Measurements from ENCODE around the gene ATXN1. TPM values are rescaled to one million over a fixed set of nuclear protein-coding genes. Genes with fewer than 3 reads are reported as not detected.
"Not testable (repeated sequence)": the region's sequence is repeated elsewhere in the genome, so short reads cannot be mapped to it uniquely, and the experiment has no call there.

Gene ATXN1
- total RNA-seq, 1 donor from 2014 or later: 9.1 TPM

DNA sequence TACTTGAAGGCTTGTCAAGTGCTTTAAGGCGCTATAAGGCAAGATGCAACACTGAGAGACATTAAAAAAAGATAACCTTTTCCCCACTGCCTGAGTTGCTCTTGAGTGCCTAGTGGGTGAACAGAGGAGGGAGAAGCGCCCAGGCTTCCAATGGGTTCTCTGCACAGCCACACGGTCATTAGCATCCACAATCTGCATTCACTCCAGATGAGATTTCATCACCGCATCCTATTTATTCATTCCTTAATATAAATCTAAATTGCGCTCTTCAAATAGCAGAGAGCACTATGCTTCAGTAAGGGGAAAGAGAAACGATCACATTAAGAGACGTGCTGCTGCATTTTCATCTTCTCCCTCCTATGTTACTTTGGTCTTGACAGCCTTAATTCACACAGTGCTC, 219.2 kb downstream of the ATXN1 start:
- no peak for DNase-seq (ENCODE audit: low read depth in 2 of 2)

GRCh38 chr6:16540804-16541752, 220.2 kb downstream of the ATXN1 start:
- no peak for DNase-seq (ENCODE audit: low read depth in 2 of 2)

GRCh38 chr6:16540383-16540782, 220.9 kb downstream of the ATXN1 start:
- not testable (repeated sequence) for DNase-seq (ENCODE audit: low read depth in 2 of 2)

DNA sequence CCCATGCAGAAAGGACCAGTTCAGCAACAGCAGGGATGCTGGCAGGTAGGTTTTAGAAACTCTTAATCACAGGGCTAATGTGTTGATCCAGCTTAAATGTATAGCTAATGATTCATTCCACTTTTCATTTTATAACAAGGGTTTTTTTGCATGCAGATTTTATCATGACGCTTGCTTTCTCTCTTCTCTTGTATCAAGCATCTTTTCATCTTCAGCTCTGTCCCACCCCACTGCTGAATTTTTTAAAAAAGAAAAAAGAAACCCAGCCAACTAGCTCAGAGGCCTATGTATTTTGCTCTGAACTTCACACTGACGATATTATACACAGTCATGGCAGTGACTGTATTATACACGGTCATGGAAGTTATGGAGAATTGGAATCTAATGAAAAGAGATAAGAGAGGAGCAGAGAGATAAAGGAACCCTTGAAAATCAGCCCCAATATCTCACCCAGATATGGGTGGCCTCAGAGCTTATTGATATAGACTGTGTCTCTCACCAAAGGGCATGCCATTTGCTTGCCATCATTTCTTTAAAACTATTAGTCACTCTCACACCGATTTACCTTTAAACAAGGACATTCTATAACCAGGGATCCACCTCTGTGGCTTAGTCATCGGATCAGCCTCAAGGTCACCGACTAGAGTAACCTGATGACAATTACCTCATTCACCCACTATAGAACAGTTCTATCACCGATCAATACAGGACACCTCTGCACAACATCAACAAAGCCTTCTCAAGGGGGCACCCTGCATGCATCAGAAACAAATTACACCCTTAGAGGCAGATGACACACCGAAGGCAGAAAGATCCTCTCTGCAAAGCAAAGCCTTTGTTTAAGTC, 222.0 kb downstream of the ATXN1 start:
- no peak for DNase-seq (ENCODE audit: low read depth in 2 of 2)

GRCh38 chr6:16535564-16535963, 225.7 kb downstream of the ATXN1 start:
- DNase-seq (ENCODE audit: low read depth in 2 of 2): no peak

GRCh38 chr6:16533721-16534136, 227.5 kb downstream of the ATXN1 start:
- DNase-seq (ENCODE audit: low read depth in 2 of 2): no peak

DNA sequence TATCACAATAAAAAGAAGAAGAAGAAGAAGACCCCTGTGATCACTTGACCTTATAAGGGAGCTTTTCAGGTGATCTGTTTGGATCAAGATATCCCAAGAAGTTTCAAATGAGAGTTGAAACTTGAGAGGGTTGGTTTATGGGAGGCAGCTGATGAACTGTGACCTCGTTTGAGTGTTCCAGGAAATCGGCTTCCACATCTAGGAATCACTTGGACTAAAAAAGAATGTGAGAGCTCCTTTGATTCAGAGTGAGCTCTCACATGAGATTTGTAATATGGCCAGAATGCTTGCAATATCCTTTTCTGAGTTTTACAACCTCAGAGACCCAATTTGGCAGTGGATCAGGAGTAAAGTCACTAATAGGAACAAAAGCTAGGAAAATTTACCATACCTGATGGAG, 228.1 kb downstream of the ATXN1 start:
- DNase-seq (ENCODE audit: low read depth in 2 of 2): no peak

GRCh38 chr6:16527691-16528090, 233.6 kb downstream of the ATXN1 start:
- no peak for DNase-seq (ENCODE audit: low read depth in 2 of 2)

DNA sequence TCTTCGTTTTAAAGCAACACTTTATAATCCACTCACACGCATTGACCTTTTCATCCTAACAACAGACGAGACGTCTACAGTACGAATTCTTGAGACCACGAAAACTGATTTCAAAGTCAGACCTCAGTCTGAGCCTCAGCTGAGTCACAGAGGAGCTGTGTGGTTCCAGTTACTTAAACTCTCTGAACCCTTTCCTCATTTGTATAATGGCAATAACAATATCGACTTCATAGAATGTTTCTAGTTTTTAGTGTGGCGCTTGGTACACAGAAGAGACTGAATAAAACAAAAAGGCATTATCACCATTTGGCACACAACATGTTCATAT, 236.9 kb downstream of the ATXN1 start:
- DNase-seq (ENCODE audit: low read depth in 2 of 2): no peak

GRCh38 chr6:16523606-16524379, 237.5 kb downstream of the ATXN1 start:
- DNase-seq (ENCODE audit: low read depth in 2 of 2): peak in 1 of 2 donors; percentile 73

DNA sequence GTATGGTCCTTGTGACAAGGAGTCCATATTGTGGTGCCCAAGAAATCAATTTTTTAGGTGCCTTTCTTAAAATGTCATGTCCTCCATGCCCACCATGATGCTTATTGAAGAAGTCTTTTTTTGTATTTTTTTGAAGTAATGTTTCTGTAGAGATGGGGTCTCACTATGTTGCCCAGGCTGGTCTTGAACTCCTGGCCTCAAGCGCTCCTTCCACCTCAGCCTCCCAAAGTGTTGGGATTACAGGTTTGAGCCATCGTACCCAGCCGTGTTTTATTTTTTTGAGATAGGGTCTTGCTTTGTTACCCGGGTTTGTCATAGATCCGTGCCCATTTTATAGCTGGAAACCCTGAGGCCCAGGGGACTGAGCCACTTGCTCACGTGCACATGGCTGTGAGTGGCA, 238.3 kb downstream of the ATXN1 start:
- no peak for DNase-seq (ENCODE audit: low read depth in 2 of 2)

GRCh38 chr6:16521528-16521927, 239.7 kb downstream of the ATXN1 start:
- DNase-seq (ENCODE audit: low read depth in 2 of 2): no peak

GRCh38 chr6:16519265-16520242, 241.7 kb downstream of the ATXN1 start:
- peak in 1 of 2 donors; percentile 31 for DNase-seq (ENCODE audit: low read depth in 2 of 2)

GRCh38 chr6:16518265-16518664, 243.0 kb downstream of the ATXN1 start:
- DNase-seq (ENCODE audit: low read depth in 2 of 2): no peak

GRCh38 chr6:16514249-16514648, 247.0 kb downstream of the ATXN1 start:
- peak in 1 of 2 donors; percentile 53 for DNase-seq (ENCODE audit: low read depth in 2 of 2)

DNA sequence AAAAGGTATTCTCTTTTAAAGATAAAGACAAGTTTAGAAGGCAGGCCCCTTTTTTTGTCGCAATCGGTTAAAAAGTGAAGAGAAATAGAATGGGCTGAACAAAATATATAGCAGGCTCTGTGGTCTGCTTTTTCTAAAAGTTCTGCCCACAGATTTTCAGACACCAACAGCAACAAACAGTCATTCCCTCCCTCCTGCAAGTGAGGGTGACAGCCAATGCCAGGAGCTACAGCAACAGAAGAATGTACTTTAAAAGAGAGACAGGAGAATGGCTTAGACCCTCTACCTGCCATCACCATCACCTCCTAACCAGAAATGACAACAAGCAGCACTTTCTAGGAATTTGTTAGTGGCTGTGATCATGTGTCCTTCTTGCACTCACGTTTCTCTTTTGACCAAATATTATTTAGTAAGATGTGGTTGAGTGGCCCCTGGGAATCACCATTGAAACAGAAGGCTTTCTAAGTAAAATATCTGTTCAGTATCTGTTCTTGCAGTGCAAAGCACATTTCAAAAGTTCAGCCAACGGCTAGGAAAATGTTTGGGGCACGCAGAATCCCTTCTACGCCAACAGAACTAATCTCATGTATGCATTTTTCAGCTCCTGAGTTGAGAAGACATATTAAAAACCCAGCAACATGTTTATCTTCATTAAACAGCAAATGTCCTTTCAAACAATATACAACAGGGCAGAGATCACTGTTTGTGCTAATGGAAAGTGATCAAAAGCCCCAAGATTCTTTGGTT, 248.5 kb downstream of the ATXN1 start:
- no peak for DNase-seq (ENCODE audit: low read depth in 2 of 2)

DNA sequence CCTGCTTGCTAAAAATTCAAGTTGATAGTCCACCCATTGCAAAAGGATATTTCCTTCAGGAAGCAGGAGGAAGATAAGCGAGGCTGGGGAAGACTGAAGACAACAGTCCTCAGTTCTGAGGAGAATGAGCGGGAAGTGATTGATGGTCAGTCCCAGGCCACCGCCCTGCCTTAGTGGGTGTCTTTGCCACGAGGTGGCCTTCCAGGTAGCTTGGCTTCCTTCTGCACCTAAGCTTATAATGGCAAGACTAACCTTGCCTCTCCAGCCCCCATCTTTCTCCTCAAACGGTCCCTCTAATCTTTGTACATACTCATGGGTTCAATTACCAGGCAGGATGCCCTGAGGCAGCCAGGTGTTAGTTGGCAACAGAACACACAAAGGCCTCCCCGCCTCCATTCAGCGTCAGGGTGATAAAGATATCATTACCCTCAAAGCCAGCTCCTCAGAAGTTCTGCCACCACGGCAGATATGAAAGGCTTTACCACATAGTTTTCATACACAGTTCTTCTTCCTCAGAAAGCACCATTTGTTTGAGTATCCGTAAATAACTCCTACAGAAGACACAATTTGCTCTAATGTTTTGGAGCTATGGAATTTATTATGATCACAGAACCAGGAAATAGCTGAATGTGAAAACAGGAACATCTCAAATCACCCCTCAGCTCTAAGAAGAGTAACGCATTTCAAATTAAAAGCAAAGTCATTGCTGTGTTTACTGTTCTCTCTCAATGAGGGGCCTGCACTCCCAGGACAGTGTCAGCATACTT, 249.4 kb downstream of the ATXN1 start:
- peak in 1 of 2 donors; percentile 43 for DNase-seq (ENCODE audit: low read depth in 2 of 2)

- DNase-seq (ENCODE audit: low read depth in 2 of 2): peak; percentile 16 to 63
Measured at GRCh38 chr6:16511040-16511660, 250.1 kb downstream of the ATXN1 start.

All from dermis microvascular lymphatic vessel endothelial cell (primary cell).